RWPE1 (cell line): ENCODE measurements around the gene GABRG3.

Source experiments
- CTCF ChIA-PET: fragments of 350-600 bp; sonication (Branson Sonifier 250); formaldehyde crosslinking; extraction: SDS; loops from one replicate; lab custom pipeline; 2021; lab: Yijun Ruan, JAX
- POLR2A ChIA-PET: fragments of 400-600 bp; formaldehyde crosslinking; extraction: SDS; loops from one replicate; lab custom pipeline; 2020; ENCODE audit warnings: antibody characterized with exemption; ENCODE audit not compliant: low non-redundant PET; lab: Yijun Ruan, JAX
- DNase-seq: peaks from one replicate; pipeline ENCODE4 v3.0.0; 2012; ENCODE audit warnings: low spot score
- H3K27ac ChIP-seq: fragments of 450-650 bp; 2 replicates; pipeline ENCODE4 v1.5.1; 2017
- TF ChIP-seq, protein P1 (sequence below): fragments of 450-650 bp; conservative IDR thresholded peaks from 2 replicates; pipeline ENCODE4 v1.5.1; 2017; ENCODE audit warnings: low read depth, mild to moderate bottlenecking

GABRG3 gene

DNA sequence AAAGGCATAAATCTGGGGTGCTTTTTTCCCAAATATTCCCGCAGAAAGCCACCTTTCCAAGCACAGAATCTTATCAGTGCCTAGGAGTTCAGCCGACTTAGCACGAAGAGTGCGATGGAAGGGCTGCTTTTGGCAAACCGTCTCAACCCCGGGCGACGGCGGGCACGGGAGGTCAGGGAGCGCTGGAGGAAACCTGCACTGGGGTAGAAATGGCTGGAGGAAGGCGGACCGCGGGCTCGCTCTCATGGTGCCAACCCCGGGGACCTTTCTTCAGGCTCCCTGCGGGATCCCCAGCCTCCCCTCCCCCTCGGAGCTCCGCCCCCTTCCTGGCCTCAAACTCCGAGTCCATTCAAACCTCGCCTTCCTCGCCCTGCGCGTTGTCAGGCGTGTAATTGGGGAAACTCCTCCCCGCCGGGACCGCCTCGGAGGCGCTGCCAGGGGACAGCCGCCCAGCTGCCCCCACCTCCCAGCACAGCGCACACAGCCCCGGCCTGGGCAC, at the start of gene GABRG3:
Gene GABRG3, plus strand, starts transcription at position 470 of the 499 bp plus-strand sequence.
- TF ChIP-seq, protein P1, sequence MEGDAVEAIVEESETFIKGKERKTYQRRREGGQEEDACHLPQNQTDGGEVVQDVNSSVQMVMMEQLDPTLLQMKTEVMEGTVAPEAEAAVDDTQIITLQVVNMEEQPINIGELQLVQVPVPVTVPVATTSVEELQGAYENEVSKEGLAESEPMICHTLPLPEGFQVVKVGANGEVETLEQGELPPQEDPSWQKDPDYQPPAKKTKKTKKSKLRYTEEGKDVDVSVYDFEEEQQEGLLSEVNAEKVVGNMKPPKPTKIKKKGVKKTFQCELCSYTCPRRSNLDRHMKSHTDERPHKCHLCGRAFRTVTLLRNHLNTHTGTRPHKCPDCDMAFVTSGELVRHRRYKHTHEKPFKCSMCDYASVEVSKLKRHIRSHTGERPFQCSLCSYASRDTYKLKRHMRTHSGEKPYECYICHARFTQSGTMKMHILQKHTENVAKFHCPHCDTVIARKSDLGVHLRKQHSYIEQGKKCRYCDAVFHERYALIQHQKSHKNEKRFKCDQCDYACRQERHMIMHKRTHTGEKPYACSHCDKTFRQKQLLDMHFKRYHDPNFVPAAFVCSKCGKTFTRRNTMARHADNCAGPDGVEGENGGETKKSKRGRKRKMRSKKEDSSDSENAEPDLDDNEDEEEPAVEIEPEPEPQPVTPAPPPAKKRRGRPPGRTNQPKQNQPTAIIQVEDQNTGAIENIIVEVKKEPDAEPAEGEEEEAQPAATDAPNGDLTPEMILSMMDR, result no peak
- ChIA-PET POLR2A (no interaction called here), CTCF (no interaction called here)
- no peak within 1 kb of the TSS for H3K27ac ChIP-seq
- no peak for DNase-seq

DNA sequence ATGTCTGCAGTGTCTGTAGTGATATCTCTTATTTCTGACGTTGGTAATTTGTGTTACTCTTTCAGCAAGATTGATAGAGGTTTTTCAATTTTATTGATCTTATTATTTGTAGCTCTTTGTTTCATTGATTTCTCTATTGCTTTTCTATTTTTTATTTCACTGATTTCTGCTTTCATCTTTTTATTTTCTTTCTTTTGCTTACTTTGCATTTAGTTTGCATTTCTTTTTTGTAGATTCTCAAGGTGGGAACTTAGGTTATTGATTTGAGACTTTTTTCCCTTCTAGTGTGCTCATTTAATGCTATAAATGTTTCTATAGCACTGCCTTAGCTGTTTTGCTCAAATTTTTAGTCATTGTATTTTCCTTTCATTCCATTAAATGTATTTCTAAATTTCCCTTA, 49.5 kb upstream of the GABRG3 start:
- DNase-seq, result no peak
- no peak overlapping the region for H3K27ac ChIP-seq
- TF ChIP-seq, protein P1, result no peak
- CTCF ChIA-PET, result no interaction called here
- POLR2A ChIA-PET, result no interaction called here

DNA sequence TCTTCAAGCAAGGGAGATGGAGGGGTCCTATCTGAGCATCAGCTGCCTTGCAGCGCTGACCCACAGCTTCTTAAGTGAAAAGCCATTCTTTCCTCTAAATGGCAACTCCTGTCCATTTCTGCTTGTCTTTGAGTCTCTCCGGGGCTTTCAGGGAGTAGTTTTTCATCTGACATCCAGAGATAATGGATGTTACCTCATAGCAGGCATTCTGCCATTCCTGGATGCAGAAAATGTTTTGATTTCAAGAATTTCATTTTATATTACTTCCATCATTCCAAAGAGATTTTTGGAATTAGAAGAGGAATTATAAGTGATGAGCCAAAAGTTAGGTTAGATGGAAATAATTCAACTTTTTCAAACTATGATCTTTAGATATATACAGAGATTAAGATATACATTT, 44.9 kb upstream of the GABRG3 start:
- no peak overlapping the region for H3K27ac ChIP-seq
- TF ChIP-seq, protein P1, result no peak
- CTCF ChIA-PET, result no interaction called here
- POLR2A ChIA-PET, result no interaction called here
- DNase-seq, result no peak

DNA sequence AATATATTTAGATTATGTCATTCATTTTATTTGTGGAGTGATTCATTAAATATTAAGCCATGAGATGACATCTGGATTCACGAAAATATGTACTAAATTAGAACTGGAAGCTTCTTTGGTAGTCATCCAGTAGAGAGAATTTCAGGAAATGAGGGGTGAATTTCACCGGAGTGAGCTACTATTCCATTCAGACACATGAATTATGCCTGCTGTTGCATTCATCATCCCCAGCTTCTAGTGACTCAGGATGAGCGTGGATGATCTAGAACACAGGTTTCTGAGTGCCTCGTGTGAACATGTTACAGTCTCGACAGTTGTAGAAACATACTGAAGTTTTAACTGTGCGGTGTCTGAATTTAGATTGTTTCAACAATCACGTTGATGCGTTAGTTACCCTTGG, 42.9 kb upstream of the GABRG3 start:
- POLR2A ChIA-PET, result no interaction called here
- CTCF ChIA-PET, result no interaction called here
- TF ChIP-seq, protein P1, result no peak
- DNase-seq, result no peak
- no peak overlapping the region for H3K27ac ChIP-seq

DNA sequence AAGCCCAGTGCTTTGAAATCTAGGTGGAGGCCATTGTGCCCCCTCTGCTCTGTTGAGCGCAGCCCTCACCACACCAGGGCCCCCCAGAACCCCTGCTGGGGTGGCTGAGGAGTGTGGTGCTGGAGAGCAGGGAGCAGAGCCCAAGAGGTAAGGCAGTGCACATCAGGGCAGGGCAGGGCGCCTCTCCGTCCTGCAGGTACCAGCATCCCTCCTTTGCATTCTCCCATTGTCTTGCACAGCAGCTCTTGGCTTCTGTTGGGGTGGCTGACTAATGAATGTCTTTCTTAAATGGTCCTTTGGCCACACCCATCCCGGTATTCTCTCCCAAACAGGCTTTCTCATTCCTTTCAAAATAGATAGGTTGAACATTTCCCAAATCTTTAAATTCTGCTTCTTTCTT, 41.4 kb upstream of the GABRG3 start:
- no peak for DNase-seq
- no peak overlapping the region for H3K27ac ChIP-seq
- ChIA-PET CTCF (interaction anchor here (0.6 kb wide), 1 partner anchor 1169 kb away, joined by 7 read pairs; no protein-coding TSS in a partner anchor), POLR2A (no interaction called here)
- TF ChIP-seq, protein P1, result no peak

DNA sequence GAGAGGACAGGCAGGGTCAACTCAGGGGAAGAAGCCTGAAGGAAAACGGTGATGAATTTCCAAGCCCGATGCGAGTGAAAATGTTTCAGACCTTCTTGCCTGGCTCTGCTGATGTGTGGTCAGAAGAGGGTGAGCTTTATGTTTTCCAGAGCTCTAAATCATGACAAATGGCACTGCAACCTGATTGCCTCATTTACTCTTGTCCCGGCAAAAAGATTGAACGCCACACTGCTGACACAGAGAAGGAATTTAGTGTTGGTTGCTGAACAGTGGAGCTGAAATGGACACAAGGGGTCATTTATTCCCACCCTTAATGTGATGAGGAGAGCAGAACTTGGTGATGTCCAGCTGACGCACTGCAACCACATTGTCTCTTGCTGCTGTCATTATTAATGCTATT, 36.1 kb upstream of the GABRG3 start:
- no peak overlapping the region for H3K27ac ChIP-seq
- TF ChIP-seq, protein P1, result no peak
- CTCF ChIA-PET, result no interaction called here
- POLR2A ChIA-PET, result no interaction called here
- DNase-seq, result no peak
